Cardiac muscle cell (in vitro differentiated cells and primary cell): ENCODE data around the gene SLC44A2. TPM values are rescaled to one million over a fixed set of nuclear protein-coding genes. Genes with fewer than 3 reads are reported as not detected.

ENCODE experiments used
- DNase-seq, 2 donors: peaks; one replicate each; pipeline versions ENCODE4 v3.0.0 to v3.0.0-alpha.2; 2010 to 2017; ENCODE audit warnings: low read depth in 1 of 2, low spot score in 1 of 2
- H3K27ac ChIP-seq: fragments of 200-600 bp; sonication (generic); 2 replicates; pipeline ENCODE4 v1.5.1; 2016
- H3K27me3 ChIP-seq: fragments of 200-600 bp; sonication (generic); 2 replicates; pipeline ENCODE4 v1.6.0; 2016; ENCODE audit warnings: control low read depth
- H3K36me3 ChIP-seq: fragments of 200-600 bp; sonication (generic); 2 replicates; pipeline ENCODE4 v1.5.1; 2016; ENCODE audit warnings: control low read depth
- H3K4me1 ChIP-seq: fragments of 200-600 bp; sonication (generic); 2 replicates; pipeline ENCODE4 v1.8.1; 2017; ENCODE audit warnings: low read depth, mild to moderate bottlenecking, mixed run types
- H3K4me3 ChIP-seq: fragments of 200-600 bp; sonication (generic); 2 replicates; pipeline ENCODE4 v1.5.1; 2016; ENCODE audit warnings: mild to moderate bottlenecking
- H3K9me3 ChIP-seq: fragments of 200-600 bp; sonication (generic); 2 replicates; pipeline ENCODE4 v1.5.1; 2017; ENCODE audit warnings: low read depth, mild to moderate bottlenecking, control low read depth
- CTCF ChIP-seq: IDR thresholded peaks from 2 replicates; pipeline ENCODE4 v1.5.1; 2012; ENCODE audit warnings: low read depth, mild to moderate bottlenecking, low read length
- polyA plus RNA-seq: library from polyadenylated mRNA; unstranded; fragments of >200 nt; fragmentation: Nextera tagmentation; extraction: Ambion mirVana; gene quantifications from 2 replicates; pipeline ENCODE4 v1.2.1, GENCODE V29; 2016
- total RNA-seq: library from RNA; depleted of rRNA; stranded (reverse); fragments of >200 nt; gene quantifications from 2 replicates; pipeline ENCODE4 v1.2.3, GENCODE V29; 2016

The SLC44A2 gene
- total and polyA plus RNA-seq, 2 experiments from 2014 or later = 108 to 109 TPM

GRCh38 chr19:10604460-10604980 lies 20.8 kb upstream of the SLC44A2 start:
- peak overlapping the region; percentile 92 for H3K27ac ChIP-seq
- no peaks in the 10 kb centered on the region for H3K27me3 ChIP-seq
- DNase-seq = no peak
- H3K9me3 ChIP-seq = no peaks in the 10 kb centered on the region
- H3K36me3 ChIP-seq = no peaks in the 10 kb centered on the region
- TF ChIP-seq CTCF = no peak
- peaks cover 11% of the 10 kb centered on the region for H3K4me1 ChIP-seq
- H3K4me3 ChIP-seq = no peak overlapping the region

- TF ChIP-seq CTCF = no peak
- Histone ChIP-seq H3K27me3 (no peaks in the 10 kb centered on the region), H3K4me3 (no peak overlapping the region), H3K36me3 (no peaks in the 10 kb centered on the region), H3K9me3 (no peaks in the 10 kb centered on the region), H3K27ac (no peak overlapping the region), H3K4me1 (no peaks in the 10 kb centered on the region)
- no peak for DNase-seq
These were observed 13.4 kb upstream of the SLC44A2 start for GRCh38 chr19:10611907-10612306.

GRCh38 chr19:10612499-10613119 lies 12.7 kb upstream of the SLC44A2 start:
- Histone ChIP-seq H3K36me3 (no peaks in the 10 kb centered on the region), H3K4me1 (no peaks in the 10 kb centered on the region), H3K27ac (peak overlapping the region; percentile 36), H3K4me3 (no peak overlapping the region), H3K9me3 (no peaks in the 10 kb centered on the region), H3K27me3 (no peaks in the 10 kb centered on the region)
- DNase-seq = no peak
- TF ChIP-seq CTCF = no peak

- TF ChIP-seq CTCF = no peak
- Histone ChIP-seq H3K4me3 (no peak overlapping the region), H3K36me3 (no peaks in the 10 kb centered on the region), H3K27ac (no peak overlapping the region), H3K4me1 (no peaks in the 10 kb centered on the region), H3K27me3 (no peaks in the 10 kb centered on the region), H3K9me3 (no peaks in the 10 kb centered on the region)
- no peak for DNase-seq
These were observed 9.8 kb upstream of the SLC44A2 start for GRCh38 chr19:10615429-10616023.

GRCh38 chr19:10617409-10618121 lies 7.8 kb upstream of the SLC44A2 start:
- Histone ChIP-seq H3K4me3 (no peak overlapping the region), H3K36me3 (no peaks in the 10 kb centered on the region), H3K9me3 (no peaks in the 10 kb centered on the region), H3K27me3 (no peaks in the 10 kb centered on the region), H3K27ac (no peak overlapping the region), H3K4me1 (no peaks in the 10 kb centered on the region)
- DNase-seq = peak in 1 of 2 donors; percentile 54
- no peak for TF ChIP-seq CTCF
